Caco-2 (cell line): ENCODE measurements around the gene HEATR3. TPM values are rescaled to one million over a fixed set of nuclear protein-coding genes. Genes with fewer than 3 reads are reported as not detected.
A peak's percentile ranks its signal among the peaks of the same experiment; 100 is the strongest.

ENCODE experiments used
- BruUV-seq: library from RNA; stranded (reverse); fragments of 400-500 nt; replicated peaks from 2 replicates; lab custom pipeline; 2021; lab: Mats Ljungman, UMichigan
- CTCF ChIA-PET: fragments of 300-600 bp; sonication (Branson Sonifier 250); formaldehyde crosslinking; loops from one replicate; lab custom pipeline; 2022; ENCODE audit warnings: antibody characterized with exemption; lab: Charles Lee
- POLR2A ChIA-PET: fragments of 300-600 bp; sonication (Branson Sonifier 250); formaldehyde crosslinking; loops from one replicate; lab custom pipeline; 2022; ENCODE audit warnings: antibody characterized with exemption; lab: Charles Lee
- DNase-seq, 2 experiments: peaks; one replicate each; pipeline versions ENCODE4 v3.0.0 to v3.0.0-alpha.2; 2020 to 2022
- H3K27me3 ChIP-seq: replicated peaks from 2 replicates; pipeline ENCODE4 v1.6.0; 2011; ENCODE audit warnings: low read length; ENCODE audit not compliant: control insufficient read depth, insufficient read depth
- H3K36me3 ChIP-seq: 2 replicates; pipeline ENCODE4 v1.5.1; 2011; ENCODE audit warnings: low read length; ENCODE audit not compliant: control insufficient read depth, insufficient read depth
- H3K4me1 ChIP-seq: fragments of 250-450 bp; sonication (Bioruptor Pico); 2 replicates; pipeline ENCODE4 v1.5.1; 2020; ENCODE audit warnings: mild to moderate bottlenecking
- H3K4me3 ChIP-seq: 2 replicates; pipeline ENCODE4 v1.5.1; 2011; ENCODE audit warnings: low read depth, mild to moderate bottlenecking, control low read depth, low read length
- H3K9me3 ChIP-seq: fragments of 250-450 bp; sonication (Bioruptor Pico); 2 replicates; pipeline ENCODE4 v1.5.1; 2020; ENCODE audit warnings: mild to moderate bottlenecking, moderate library complexity
- H3K27ac Mint-ChIP-seq: one replicate; pipeline ENCODE4 v1.8.0; 2022; ENCODE audit warnings: mixed read lengths; ENCODE audit not compliant: unreplicated experiment
- H3K27me3 Mint-ChIP-seq: one replicate; pipeline ENCODE4 v1.8.0; 2022; ENCODE audit warnings: mixed read lengths; ENCODE audit not compliant: insufficient read depth, unreplicated experiment
- H3K36me3 Mint-ChIP-seq: one replicate; pipeline ENCODE4 v1.8.0; 2022; ENCODE audit warnings: mild to moderate bottlenecking, mixed read lengths; ENCODE audit not compliant: insufficient read depth, unreplicated experiment
- H3K4me1 Mint-ChIP-seq: one replicate; pipeline ENCODE4 v1.8.0; 2022; ENCODE audit warnings: low read depth, mixed read lengths; ENCODE audit not compliant: unreplicated experiment
- H3K4me3 Mint-ChIP-seq: one replicate; pipeline ENCODE4 v1.8.0; 2022; ENCODE audit warnings: mild to moderate bottlenecking, moderate library complexity, mixed read lengths; ENCODE audit not compliant: unreplicated experiment
- H3K9me3 Mint-ChIP-seq: one replicate; pipeline ENCODE4 v1.8.0; 2022; ENCODE audit warnings: mixed read lengths; ENCODE audit not compliant: unreplicated experiment
- CTCF ChIP-seq, 2 experiments: fragments of 200-600 bp in 1 of 2; IDR thresholded peaks; 1 replicate in 1 of 2; 2 replicates in 1 of 2; pipeline versions ENCODE4 v1.5.1 to v1.8.0; 2011 to 2022; ENCODE audit warnings: antibody characterized with exemption in 1 of 2, control low read depth in 1 of 2, inconsistent platforms in 1 of 2, low read depth in 1 of 2, low read length in 1 of 2, mild to moderate bottlenecking in 1 of 2, moderate library complexity in 1 of 2; ENCODE audit not compliant: insufficient read depth in 1 of 2, severe bottlenecking in 1 of 2, unreplicated experiment in 1 of 2
- intact Hi-C: fragments of 100-400 bp; cut with micrococcal nuclease; formaldehyde crosslinking; loops from one replicate; pipeline ENCODE4 v1.10.0; 2022; ENCODE audit not compliant: unreplicated experiment
- total RNA-seq: library from RNA; stranded (reverse); gene quantifications from 2 replicates; pipeline ENCODE4 v1.2.3, GENCODE V29; 2022

The HEATR3 gene
- total RNA-seq, 1 experiment from 2014 or later = 41.6 TPM

- ChIA-PET POLR2A (interaction anchor here (0.6 to 1.5 kb wide), 3 partner anchors 41 to 549 kb away, joined by 3 to 18 read pairs (median 3); partner anchors contain the start of gene CNEP1R1), CTCF (interaction anchor here (0.6 to 3.7 kb wide), 9 partner anchors 30 to 147 kb away, joined by 3 to 58 read pairs (median 4); partner anchors contain the start of gene CNEP1R1)
- DNase-seq = no peak
- TSS peak; percentile 52 for BruUV-seq
- peak overlapping the region; percentile 86 for H3K4me3 ChIP-seq
- no peaks in the 10 kb centered on the region for H3K27me3 ChIP-seq
- peak overlapping the region; percentile 94 for H3K4me3 Mint-ChIP-seq
- H3K9me3 ChIP-seq = no peaks in the 10 kb centered on the region
- H3K36me3 ChIP-seq = no peaks in the 10 kb centered on the region
- peak in 1 of 2 experiments; percentile 18 for TF ChIP-seq CTCF (IDR thresholded peaks at IDR 0.05; ENCODE audit: insufficient read depth in 1 of 2, low read depth in 1 of 2, low read length in 1 of 2, severe bottlenecking in 1 of 2, unreplicated experiment in 1 of 2)
- H3K4me1 ChIP-seq = 0 out of 2 replicates have a peak, but pooled peaks cover 3% of the 10 kb centered on the region
- no peaks in the 10 kb centered on the region for H3K9me3 Mint-ChIP-seq
- intact Hi-C loops = loop anchor here (1.0 kb wide), 2 partner anchors 41 to 144 kb away; partner anchors contain the start of gene CNEP1R1
- H3K36me3 Mint-ChIP-seq = peaks cover 22% of the 10 kb centered on the region
- H3K4me1 Mint-ChIP-seq = peaks cover 19% of the 10 kb centered on the region
- peak overlapping the region; percentile 88 for H3K27ac Mint-ChIP-seq
- no peaks in the 10 kb centered on the region for H3K27me3 Mint-ChIP-seq
These were observed 916 bp downstream of the HEATR3 start for GRCh38 chr16:50066482-50067289.

GRCh38 chr16:50067290-50067853 is 1.6 kb downstream of the HEATR3 start:
- Histone ChIP-seq H3K4me1 (0 out of 2 replicates have a peak, but pooled peaks cover 3% of the 10 kb centered on the region), H3K27me3 (no peaks in the 10 kb centered on the region), H3K36me3 (no peaks in the 10 kb centered on the region), H3K9me3 (no peaks in the 10 kb centered on the region), H3K4me3 (no peak overlapping the region; the same call in 1 of the 2 replicates)
- Mint-ChIP-seq H3K4me1 (peaks cover 19% of the 10 kb centered on the region), H3K9me3 (no peaks in the 10 kb centered on the region), H3K27me3 (no peaks in the 10 kb centered on the region), H3K27ac (peak overlapping the region; percentile 88), H3K4me3 (peak overlapping the region; percentile 94), H3K36me3 (peaks cover 25% of the 10 kb centered on the region)
- POLR2A ChIA-PET = no interaction called here
- BruUV-seq = no TSS peak
- intact Hi-C loops = loop anchor here (1.0 kb wide), 1 partner anchor 143 kb away; no protein-coding TSS in a partner anchor
- CTCF ChIA-PET = interaction anchor here (0.5 to 3.7 kb wide), 6 partner anchors 31 to 143 kb away, joined by 3 to 58 read pairs (median 6); partner anchors contain the start of gene CNEP1R1
- peak in 1 of 2 experiments; percentile 26 for DNase-seq
- TF ChIP-seq CTCF (IDR thresholded peaks at IDR 0.05; ENCODE audit: insufficient read depth in 1 of 2, low read depth in 1 of 2, low read length in 1 of 2, severe bottlenecking in 1 of 2, unreplicated experiment in 1 of 2) = peak in 1 of 2 experiments; percentile 54

DNA sequence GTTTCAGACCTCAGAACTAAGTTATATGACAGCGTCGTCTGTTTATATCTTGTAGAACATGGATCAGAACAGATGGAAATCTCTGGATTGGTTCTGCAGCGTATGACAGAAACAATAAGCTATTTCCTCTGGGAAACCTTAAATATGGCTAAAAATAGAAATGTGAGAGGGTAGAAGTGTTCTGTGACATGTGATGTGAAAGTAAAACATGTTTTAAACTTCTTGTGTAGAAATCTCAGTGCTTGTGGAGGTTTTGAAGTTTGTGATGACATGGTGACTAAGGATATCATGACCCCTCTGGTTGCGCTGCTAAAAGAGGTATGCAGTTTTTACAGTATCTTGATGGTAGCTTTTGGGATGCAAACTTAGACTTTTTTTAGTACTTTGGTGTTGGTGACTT is 2.8 kb downstream of the HEATR3 start:
- no peak for TF ChIP-seq CTCF (IDR thresholded peaks at IDR 0.05; ENCODE audit: insufficient read depth in 1 of 2, low read depth in 1 of 2, low read length in 1 of 2, severe bottlenecking in 1 of 2, unreplicated experiment in 1 of 2)
- BruUV-seq = no TSS peak
- no peaks in the 10 kb centered on the region for H3K27me3 ChIP-seq
- CTCF ChIA-PET = interaction anchor here (3.7 kb wide), 1 partner anchor 43 kb away, joined by 58 read pairs; the partner anchor contains the start of gene CNEP1R1
- H3K4me1 ChIP-seq = peaks cover 14% of the 10 kb centered on the region
- Mint-ChIP-seq H3K27ac (no peak overlapping the region), H3K4me1 (peaks cover 19% of the 10 kb centered on the region), H3K36me3 (peaks cover 31% of the 10 kb centered on the region), H3K9me3 (no peaks in the 10 kb centered on the region), H3K4me3 (no peak overlapping the region), H3K27me3 (no peaks in the 10 kb centered on the region)
- H3K36me3 ChIP-seq = no peaks in the 10 kb centered on the region
- H3K9me3 ChIP-seq = no peaks in the 10 kb centered on the region
- DNase-seq = no peak
- H3K4me3 ChIP-seq = no peak overlapping the region
- POLR2A ChIA-PET = interaction anchor here (0.9 kb wide), 1 partner anchor 43 kb away, joined by 3 read pairs; no protein-coding TSS in a partner anchor
- intact Hi-C loops = no loop called here
